Hematopoietic multipotent progenitor cell treated with erythropoietin and hydrocortisone succinate and interleukin-3 and kit ligand, for 6 days (in vitro differentiated cells): ENCODE measurements around the gene TMEM184B.

Experiments
- DNase-seq: peaks from one replicate; pipeline ENCODE4 v3.0.0-alpha.2; 2015

The TMEM184B gene

DNA sequence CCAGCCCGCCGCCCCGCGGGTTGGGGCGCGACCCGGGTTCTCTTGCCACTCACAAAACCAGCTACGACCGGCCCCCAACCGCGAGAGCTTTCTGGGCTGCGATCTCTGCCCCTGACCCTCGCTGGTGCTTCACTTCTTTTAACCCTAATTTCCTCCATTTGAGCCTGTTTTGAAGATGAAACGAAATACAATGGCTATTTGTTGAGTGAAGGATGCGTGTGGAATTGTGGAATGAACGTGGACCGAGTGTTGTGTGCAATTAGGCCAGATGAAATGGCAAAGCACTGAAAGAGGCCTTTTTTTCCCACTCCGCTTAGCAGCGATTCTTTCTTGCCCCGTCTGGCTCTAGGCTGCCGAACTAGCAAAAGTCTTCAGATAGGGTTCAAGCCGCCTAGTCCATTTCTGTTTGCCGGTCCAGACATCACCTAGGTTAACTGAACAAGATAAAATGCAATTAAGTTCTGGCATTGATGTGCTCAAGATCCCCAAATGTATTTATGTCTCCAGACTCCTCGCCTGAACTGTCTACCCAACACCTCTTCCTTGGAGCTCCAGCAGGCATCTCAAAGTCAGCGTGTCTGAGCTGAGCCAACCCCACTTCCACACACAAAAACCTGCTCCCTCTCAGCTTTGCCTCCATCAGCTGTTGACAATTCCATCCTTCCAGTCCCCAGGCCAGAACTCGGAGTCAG, 471 bp upstream of the TMEM184B start:
- no peak for DNase-seq

DNA sequence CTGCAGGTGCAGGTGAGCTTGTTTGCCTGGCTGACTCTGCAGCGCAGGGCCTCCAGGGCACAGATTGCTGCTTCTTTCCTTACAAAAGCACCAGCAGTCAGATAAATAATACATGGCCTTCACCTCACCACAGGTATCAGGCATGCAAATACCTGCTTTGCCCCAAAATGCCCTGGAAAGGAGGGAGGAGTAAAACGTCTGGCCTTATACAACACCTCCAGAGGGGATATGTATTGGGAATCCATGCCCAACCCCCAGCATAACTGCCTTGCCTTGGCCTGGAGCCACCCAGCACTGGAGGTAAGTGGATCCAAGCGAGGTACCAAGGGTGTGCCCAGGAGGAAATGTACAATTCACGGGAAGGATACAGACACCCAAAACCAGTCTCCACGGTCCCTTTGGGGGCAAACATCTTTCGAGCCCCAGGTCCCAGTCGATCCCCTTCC, 860 bp downstream of the TMEM184B start:
- peak; percentile 31 for DNase-seq

- no peak for DNase-seq
Observed at GRCh38 chr22:38271101-38271500, 1.7 kb downstream of the TMEM184B start.

DNA sequence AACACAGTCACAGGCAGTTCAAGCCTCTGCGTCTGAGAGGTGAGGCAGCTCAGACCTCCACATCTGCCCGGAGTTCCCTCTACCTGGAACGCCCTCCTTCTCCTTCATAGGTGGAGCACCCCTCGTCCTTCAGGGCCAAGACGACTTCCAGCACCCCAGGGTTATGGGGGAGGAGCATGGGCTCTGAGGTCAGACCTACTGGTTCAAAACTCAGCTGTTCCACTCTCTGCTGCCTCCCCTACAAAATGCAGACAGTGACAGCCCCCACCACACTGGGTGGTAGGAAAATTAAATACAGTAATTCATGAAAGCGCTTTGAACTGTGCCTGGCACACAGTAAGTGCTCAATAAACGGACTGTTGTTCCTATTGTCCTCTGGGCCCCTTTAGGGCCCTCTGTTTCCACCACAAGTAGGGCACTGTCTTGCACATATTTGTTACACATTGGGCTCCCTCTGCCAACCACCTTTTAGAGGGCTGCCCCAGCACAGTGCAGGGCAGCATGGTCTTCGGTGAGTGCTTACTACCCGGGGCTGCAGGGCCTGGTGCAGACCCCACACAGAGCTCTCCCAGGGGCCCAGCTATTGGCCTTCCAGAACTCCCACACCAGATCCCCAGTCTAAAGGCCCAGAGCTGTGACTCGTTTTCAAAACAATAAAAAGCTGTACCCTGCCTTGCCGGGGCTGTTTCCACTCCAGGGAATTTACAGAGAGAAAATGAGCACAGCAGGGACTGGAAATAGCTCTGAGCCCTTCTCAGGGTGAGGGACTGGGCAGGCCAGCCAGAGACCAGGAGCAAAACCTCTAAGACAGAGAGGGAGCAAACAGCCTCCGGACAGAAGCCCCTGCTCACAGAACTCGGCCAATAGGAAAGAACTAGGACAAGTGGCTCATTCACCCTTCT, 2.5 kb downstream of the TMEM184B start:
- DNase-seq = no peak

- no peak for DNase-seq
Observed at GRCh38 chr22:38269466-38269865, 3.3 kb downstream of the TMEM184B start.

GRCh38 chr22:38267086-38267485, 5.7 kb downstream of the TMEM184B start:
- peak; percentile 79 for DNase-seq

GRCh38 chr22:38266120-38266519, 6.7 kb downstream of the TMEM184B start:
- DNase-seq = peak; percentile 88

DNA sequence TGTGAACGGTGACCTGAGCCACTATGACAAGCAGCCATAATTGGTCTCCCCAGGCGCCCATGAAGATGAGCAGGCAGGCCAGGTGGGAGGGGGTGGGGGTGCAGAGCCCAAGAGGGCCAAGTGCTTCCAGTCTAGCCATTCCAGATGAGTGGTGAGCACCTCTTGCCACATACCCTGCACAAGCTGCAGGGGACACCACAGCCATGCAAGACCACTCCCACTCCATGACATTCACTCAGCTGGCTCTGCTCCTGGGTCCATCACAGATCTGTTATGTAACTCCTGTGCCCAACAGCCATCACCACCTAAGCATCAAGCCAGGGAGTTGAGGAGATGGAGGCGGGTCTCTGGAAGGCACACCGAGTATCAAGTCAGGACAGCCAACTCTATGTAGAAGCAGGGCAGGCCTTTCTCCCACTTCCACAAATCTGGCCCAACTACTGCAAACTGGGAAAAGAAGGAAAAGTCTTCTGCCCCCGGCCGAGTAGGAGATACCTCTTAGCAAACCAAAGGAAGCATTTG, 8.4 kb downstream of the TMEM184B start:
- no peak for DNase-seq

DNA sequence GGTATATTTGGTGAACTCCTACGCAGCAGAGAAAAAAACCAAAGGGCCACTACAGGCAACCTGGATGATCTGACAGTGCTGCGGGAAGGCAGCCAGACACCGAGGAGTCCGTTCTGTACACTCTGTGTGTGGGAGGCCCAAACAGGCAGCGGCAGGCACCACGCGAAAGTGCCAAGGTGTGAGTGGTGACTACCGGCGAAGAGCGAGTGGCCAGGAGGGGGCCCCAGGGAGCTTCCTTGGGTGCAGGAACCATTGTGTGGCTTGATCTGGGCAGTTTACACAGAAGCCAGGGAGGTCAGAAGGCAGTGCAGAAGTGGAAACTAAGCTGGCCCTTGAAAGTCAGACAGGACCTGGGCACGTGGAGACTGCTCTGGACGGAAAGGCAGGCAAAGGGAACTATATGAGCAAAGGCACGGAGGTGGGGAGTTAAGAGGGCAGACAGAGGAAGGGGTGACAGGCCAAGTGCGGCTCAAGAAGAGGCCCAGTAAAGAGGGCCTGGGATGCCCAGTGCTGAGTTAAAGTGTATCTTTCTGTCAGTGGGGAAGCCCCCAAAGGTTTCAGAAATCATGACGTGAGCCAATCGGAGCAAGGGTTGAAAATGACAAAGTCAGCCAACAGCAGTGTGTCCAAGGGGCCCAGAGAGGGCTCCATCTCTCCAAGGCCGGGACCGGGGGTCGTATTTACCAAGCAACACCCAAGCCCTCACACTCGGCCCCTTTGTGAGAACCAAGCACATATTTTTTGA, 10.6 kb downstream of the TMEM184B start:
- peak; percentile 70 for DNase-seq

- no peak for DNase-seq
Observed at GRCh38 chr22:38260761-38261681, 11.8 kb downstream of the TMEM184B start.

GRCh38 chr22:38259370-38259769, 13.4 kb downstream of the TMEM184B start:
- DNase-seq = no peak

- DNase-seq = no peak
Observed at GRCh38 chr22:38258895-38259294, 13.9 kb downstream of the TMEM184B start.

- no peak for DNase-seq
Observed at GRCh38 chr22:38257650-38258250, 15.1 kb downstream of the TMEM184B start.

DNA sequence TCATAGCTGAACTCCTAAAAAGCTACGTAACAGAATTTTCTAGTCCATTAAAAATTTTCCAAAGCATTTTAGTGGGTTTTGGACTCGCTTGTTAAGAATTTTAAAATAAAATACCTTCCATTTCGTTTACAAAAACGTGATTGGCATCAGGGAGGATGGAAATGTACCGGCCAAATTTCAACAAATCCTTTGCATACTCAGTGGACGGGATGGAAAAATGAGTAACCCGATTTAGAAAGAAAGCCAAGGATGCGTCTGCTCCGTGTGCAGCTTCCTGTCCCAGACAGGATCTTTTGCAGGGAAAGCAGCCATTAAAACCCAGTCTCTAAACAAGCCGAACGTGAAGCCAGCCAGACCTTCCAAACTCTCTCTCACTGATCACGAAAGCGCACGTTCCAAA, 15.6 kb downstream of the TMEM184B start:
- no peak for DNase-seq

- DNase-seq = no peak
Observed at GRCh38 chr22:38255697-38256096, 17.1 kb downstream of the TMEM184B start.

DNA sequence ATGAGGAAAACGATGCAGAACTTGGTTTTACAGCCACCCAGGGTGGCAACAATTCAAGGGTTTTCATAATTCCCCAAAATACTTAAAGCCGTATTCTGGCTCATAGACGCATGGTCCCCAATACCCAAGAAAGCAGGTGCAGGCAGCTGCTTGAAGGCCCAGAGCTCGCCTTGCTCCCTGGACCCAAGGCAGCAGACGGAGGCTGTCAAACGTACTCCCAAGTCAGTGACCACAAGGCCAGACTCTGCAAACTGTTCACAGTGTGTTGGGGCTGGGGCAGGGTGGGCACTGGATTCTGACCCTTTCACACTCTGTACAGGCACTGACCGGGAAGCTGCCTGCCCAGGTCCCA, 21.5 kb downstream of the TMEM184B start:
- DNase-seq = no peak

- no peak for DNase-seq
Observed at GRCh38 chr22:38250643-38251340, 22.0 kb downstream of the TMEM184B start.

GRCh38 chr22:38249803-38250642, 22.8 kb downstream of the TMEM184B start:
- DNase-seq = no peak

DNA sequence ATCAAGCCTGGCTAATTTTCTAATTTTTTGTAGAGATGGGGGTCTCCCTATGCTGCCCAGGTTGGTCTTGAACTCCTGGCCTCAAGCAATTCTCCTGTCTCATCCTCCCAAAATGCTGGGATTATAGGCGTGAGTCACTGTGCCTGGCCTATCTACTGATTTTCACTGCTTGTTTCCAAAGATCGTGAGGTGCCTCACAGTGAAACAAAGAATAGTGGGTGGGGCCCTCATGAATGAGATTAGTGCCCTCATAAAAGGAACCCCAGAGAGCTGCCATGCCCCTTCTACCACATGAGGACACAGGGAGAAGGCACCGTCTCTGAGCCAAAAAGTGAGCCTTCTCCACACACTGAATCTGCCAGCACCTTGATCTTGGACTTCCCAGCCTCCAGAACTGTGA, 23.5 kb downstream of the TMEM184B start:
- DNase-seq = no peak

GRCh38 chr22:38248280-38248679, 24.5 kb downstream of the TMEM184B start:
- no peak for DNase-seq
